Gastroesophageal sphincter (tissue), 4 donors: Measurements from ENCODE around the gene CELSR3. TPM values are rescaled to one million over a fixed set of nuclear protein-coding genes. Genes with fewer than 3 reads are reported as not detected.
A peak's percentile ranks its signal among the peaks of the same experiment; 100 is the strongest.

ENCODE experiments used
- ATAC-seq: fragments of 150-250 bp; one replicate; pipeline ENCODE4 v1.9.1; 2016; ENCODE audit warnings: mild to moderate bottlenecking, moderate library complexity
- H3K27ac ChIP-seq, 4 donors: fragments of 200-600 bp; sonication (generic) in 3 of 4; 1 replicate in 3 of 4; 2 replicates in 1 of 4; pipeline ENCODE4 v1.5.1; 2016 to 2019
- H3K27me3 ChIP-seq: fragments of 200-600 bp; sonication (generic); one replicate; pipeline ENCODE4 v1.5.1; 2019
- H3K36me3 ChIP-seq, 2 donors: fragments of 200-600 bp; sonication (generic); one replicate each; pipeline ENCODE4 v1.5.1; 2019; ENCODE audit warnings: control low read depth in 1 of 2
- H3K4me1 ChIP-seq, 3 donors: fragments of 200-600 bp; sonication (generic); 1 replicate in 2 of 3; 2 replicates in 1 of 3; pipeline ENCODE4 v1.5.1; 2016 to 2019; ENCODE audit warnings: control low read depth in 2 of 3
- H3K4me3 ChIP-seq, 2 donors: fragments of 200-600 bp; sonication (generic); one replicate each; pipeline ENCODE4 v1.5.1; 2019; ENCODE audit warnings: mild to moderate bottlenecking in 1 of 2, moderate library complexity in 1 of 2
- H3K9me3 ChIP-seq, 3 donors: fragments of 200-600 bp; sonication (generic); one replicate each; pipeline ENCODE4 v1.5.1; 2017 to 2019; ENCODE audit warnings: control low read depth in 2 of 3
- EP300 ChIP-seq: sonication (generic); formaldehyde crosslinking; IDR thresholded peaks from one replicate; pipeline ENCODE4 v1.6.1; 2017; ENCODE audit warnings: antibody characterized with exemption, mild to moderate bottlenecking
- POLR2A ChIP-seq, 2 donors: fragments of 450-650 bp; IDR thresholded peaks; one replicate each; pipeline ENCODE4 v1.6.1; 2017; ENCODE audit warnings: antibody characterized with exemption in 2 of 2, mild to moderate bottlenecking in 2 of 2, moderate library complexity in 1 of 2
- POLR2AphosphoS5 ChIP-seq: sonication (generic); formaldehyde crosslinking; IDR thresholded peaks from one replicate; pipeline ENCODE4 v1.6.1; 2017; ENCODE audit warnings: antibody characterized with exemption
- WGBS, 2 donors: methylation state at CpG; one replicate each; pipeline ENCODE4 v1.1.5; 2018; ENCODE audit warnings: low coverage in 1 of 2; 5-methylcytosine and 5-hydroxymethylcytosine counted together
- total RNA-seq, 4 donors: library from RNA; depleted of rRNA; stranded (reverse); fragments of >200 nt; gene quantifications; one replicate each; pipeline ENCODE4 v1.1.0, GENCODE V29; 2016
- TF ChIP-seq, protein P1 (sequence below), 4 experiments: fragments of 200-600 bp in 2 of 4; fragments of 450-650 bp in 2 of 4; sonication (generic) in 1 of 4; IDR thresholded peaks; one replicate each; pipeline ENCODE4 v1.5.1; 2017 to 2019; ENCODE audit warnings: antibody characterized with exemption in 4 of 4, mild to moderate bottlenecking in 2 of 4, moderate library complexity in 2 of 4

CELSR3 gene
- total RNA-seq, 4 donors from 2014 or later = 0.40 to 1.0 (median 0.66) TPM

DNA sequence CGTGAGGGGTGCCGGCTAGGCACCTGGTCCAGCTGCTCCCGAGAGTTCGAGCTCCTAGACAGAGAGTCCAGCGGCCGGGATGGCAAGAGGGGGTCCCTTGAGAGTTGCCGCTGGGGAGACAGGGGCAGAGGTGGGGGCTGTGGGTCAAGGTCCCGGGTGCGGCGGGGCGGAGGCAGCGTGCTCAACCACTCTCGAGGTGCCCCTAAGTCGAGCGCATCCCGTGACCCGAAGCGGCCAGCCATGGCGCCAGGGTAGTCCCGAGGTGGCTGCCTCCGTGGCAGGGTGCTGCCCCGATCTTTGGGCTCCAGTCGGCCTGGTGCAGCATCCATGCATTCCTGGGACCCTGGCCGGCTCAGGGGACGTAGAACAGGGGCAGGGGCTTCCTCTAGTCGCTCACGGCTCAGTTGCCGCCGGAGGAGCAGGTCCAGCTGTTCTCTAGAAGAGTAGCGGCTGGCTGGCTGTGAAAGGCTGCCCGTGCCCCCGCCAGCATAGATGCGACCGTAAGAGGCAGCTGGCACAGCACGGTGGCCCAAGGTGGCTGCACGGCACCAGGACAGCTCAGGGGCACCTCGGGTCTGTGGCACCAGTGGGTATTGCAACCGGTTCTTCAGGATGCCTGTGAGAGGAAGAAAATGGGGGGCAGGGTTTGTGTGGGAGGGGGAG lies 22.6 kb downstream of the CELSR3 start:
- Histone ChIP-seq H3K9me3 (no peaks in the 10 kb centered on the region), H3K4me3 (no peak overlapping the region), H3K27me3 (no peaks in the 10 kb centered on the region), H3K4me1 (peaks cover 0 to 12% (median 8%) of the 10 kb centered on the region in 3 donors), H3K36me3 (no peaks in the 10 kb centered on the region), H3K27ac (no peak overlapping the region)
- 97 to 100% methylated on average over 1 to 6 of the region's 38 CpGs for WGBS, 2 donors
- ATAC-seq = no peak
- TF ChIP-seq POLR2AphosphoS5 = no peak
- TF ChIP-seq, protein P1, sequence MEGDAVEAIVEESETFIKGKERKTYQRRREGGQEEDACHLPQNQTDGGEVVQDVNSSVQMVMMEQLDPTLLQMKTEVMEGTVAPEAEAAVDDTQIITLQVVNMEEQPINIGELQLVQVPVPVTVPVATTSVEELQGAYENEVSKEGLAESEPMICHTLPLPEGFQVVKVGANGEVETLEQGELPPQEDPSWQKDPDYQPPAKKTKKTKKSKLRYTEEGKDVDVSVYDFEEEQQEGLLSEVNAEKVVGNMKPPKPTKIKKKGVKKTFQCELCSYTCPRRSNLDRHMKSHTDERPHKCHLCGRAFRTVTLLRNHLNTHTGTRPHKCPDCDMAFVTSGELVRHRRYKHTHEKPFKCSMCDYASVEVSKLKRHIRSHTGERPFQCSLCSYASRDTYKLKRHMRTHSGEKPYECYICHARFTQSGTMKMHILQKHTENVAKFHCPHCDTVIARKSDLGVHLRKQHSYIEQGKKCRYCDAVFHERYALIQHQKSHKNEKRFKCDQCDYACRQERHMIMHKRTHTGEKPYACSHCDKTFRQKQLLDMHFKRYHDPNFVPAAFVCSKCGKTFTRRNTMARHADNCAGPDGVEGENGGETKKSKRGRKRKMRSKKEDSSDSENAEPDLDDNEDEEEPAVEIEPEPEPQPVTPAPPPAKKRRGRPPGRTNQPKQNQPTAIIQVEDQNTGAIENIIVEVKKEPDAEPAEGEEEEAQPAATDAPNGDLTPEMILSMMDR (IDR thresholded peaks at IDR 0.05) = no peak
- no peak for TF ChIP-seq POLR2A (IDR thresholded peaks at IDR 0.05)
- TF ChIP-seq EP300 = no peak

DNA sequence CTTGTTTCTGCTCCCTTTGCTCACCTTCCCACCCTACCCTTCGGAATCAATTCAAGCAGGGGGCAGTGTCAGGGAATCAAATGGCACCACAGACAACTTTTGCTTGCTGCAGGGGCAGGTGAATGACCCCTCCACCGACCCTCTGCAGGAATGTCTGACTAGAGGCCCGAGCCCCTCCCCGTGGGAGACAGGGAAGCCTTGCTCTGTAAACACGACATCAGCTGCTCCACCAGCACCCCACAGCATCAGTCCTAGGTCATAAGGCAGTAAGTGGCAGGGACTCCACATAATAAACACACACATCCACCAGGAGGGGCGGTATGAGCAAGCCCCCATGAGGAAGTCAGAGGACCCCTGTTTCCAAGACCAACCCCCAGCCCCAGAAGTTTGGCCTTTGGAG lies 25.4 kb downstream of the CELSR3 start:
- peaks cover 0 to 11% of the 10 kb centered on the region in 2 donors for H3K36me3 ChIP-seq
- no peak for ATAC-seq
- WGBS, 2 donors = 65% methylated on average over 2 of the region's 6 CpGs; no CpG with 5 or more reads in 1 of the 2 donors
- TF ChIP-seq POLR2AphosphoS5 (no peak), POLR2A (IDR thresholded peaks at IDR 0.05) (no peak), EP300 (no peak)
- TF ChIP-seq, protein P1 (IDR thresholded peaks at IDR 0.05) = no peak
- H3K9me3 ChIP-seq = no peaks in the 10 kb centered on the region
- no peaks in the 10 kb centered on the region for H3K27me3 ChIP-seq
- H3K4me1 ChIP-seq = peaks cover 0 to 25% (median 18%) of the 10 kb centered on the region in 3 donors
- no peak overlapping the region for H3K4me3 ChIP-seq
- H3K27ac ChIP-seq = no peak overlapping the region

DNA sequence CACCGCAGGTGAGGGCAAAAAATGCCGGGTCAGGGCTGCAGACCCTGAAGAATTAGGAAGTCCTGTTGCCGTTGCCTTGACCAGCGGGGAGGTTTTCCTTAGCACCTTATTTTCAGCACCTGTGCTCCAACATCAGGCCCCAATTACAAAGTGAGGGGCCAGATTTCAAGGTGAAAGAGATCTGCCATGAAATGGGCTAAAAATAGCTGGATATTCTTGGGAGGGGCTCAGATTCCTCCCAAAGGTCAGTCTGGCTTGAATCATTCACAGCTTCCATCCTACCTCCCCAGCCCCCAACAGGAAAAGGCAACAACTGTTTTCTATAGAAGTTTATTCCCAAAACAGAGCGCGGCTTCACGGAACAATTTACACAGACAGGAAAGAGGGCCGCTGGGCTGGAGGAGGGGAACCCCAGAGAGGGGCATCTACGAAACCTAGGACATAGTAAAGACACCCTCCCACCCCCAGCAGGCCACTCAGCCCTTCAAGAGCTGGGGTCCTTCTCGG lies 26.5 kb downstream of the CELSR3 start:
- 29 to 65% methylated on average over 2 to 5 of the region's 10 CpGs for WGBS, 2 donors
- TF ChIP-seq POLR2AphosphoS5 = no peak
- TF ChIP-seq POLR2A (IDR thresholded peaks at IDR 0.05) = no peak
- TF ChIP-seq EP300 = no peak
- TF ChIP-seq, protein P1 (IDR thresholded peaks at IDR 0.05) = no peak
- Histone ChIP-seq H3K36me3 (peaks cover 0 to 22% of the 10 kb centered on the region in 2 donors), H3K9me3 (no peaks in the 10 kb centered on the region), H3K4me3 (peak overlapping the region; percentile 80 to 93), H3K27ac (peak overlapping the region in 3 of 4 donors; percentile 87 to 93 (median 90)), H3K4me1 (peaks cover 0 to 25% (median 18%) of the 10 kb centered on the region in 3 donors), H3K27me3 (no peaks in the 10 kb centered on the region)
- ATAC-seq = no peak

DNA sequence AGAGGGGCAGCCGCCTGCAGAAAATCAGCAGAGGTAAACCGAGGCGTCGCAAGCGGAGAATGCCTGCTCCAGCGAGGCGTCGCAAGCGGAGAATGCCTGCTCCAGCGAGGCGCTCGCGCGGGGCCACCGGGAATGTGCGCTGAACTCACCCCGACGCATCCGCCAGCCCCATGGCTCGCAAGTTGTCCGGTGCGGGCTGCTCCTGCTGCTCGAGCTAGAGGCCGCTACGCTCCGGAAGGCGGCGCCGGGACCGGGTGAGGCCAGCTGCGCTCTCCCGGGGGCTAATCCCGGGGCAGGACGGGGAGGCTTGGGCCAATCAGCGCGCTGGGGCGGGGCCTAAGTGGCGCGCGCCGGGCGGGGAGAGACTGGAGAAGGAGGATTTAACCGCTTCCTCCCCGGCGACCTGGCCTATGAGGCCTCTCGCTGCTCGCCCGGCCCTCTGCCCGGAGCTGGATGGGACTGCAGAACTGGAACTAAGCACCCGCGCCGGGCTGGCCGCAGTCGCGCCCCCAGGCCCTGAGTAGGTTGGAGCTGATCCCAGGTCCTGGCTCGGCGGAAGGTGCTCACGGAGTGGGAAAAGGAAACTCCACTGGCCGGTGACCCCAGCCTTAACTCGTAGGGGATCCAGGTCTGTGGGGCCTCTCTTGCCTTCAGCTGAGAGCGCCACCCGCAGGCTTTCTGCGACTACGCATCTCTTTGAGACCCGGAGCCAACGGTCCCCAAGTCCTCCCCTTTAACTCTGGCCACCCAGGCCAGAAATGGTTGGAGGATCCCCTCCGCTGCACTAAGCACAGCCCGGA lies 27.3 kb downstream of the CELSR3 start, which contains the start of gene SLC26A6:
SLC26A6 (minus strand) TSS at position 240 of the 800 bp plus-strand sequence; CDS start at position 172, 68 bp downstream.
- WGBS, 2 donors = no CpG with 5 or more reads among the region's 68 CpGs
- Histone ChIP-seq H3K4me3 (peak within 1 kb of the TSS; percentile 80 to 93), H3K27me3 (no peaks in the 10 kb centered on the region), H3K9me3 (no peaks in the 10 kb centered on the region), H3K27ac (peak within 1 kb of the TSS; percentile 44 to 93 (median 88)), H3K36me3 (peaks cover 0 to 30% of the 10 kb centered on the region in 2 donors), H3K4me1 (peaks cover 0 to 25% (median 18%) of the 10 kb centered on the region in 3 donors)
- peak; percentile 99 for ATAC-seq
- TF ChIP-seq POLR2AphosphoS5 (peak; percentile 59), POLR2A (IDR thresholded peaks at IDR 0.05) (peak in 1 of 2 donors; percentile 39), EP300 (peak; percentile 21)
- TF ChIP-seq, protein P1 (IDR thresholded peaks at IDR 0.05) = peak in 3 of 4 experiments; percentile 40 to 55 (median 47)
